CD1c-positive myeloid dendritic cell (primary cell): ENCODE results near the gene HRAS.

Experiments
- DNase-seq: peaks from one replicate; pipeline ENCODE4 v3.0.0-alpha.2; 2016; ENCODE audit errors: extremely low spot score

HRAS gene

GRCh38 chr11:496834-497564, 38.4 kb downstream of the HRAS start:
- no peak for DNase-seq

- no peak for DNase-seq
Measured at GRCh38 chr11:495537-495931, 39.8 kb downstream of the HRAS start.

- no peak for DNase-seq
Measured at GRCh38 chr11:494761-495536, 40.4 kb downstream of the HRAS start.

- no peak for DNase-seq
Measured at GRCh38 chr11:492427-493226, 42.7 kb downstream of the HRAS start.

- DNase-seq: no peak
Measured at GRCh38 chr11:491358-491757, 44.0 kb downstream of the HRAS start.

GRCh38 chr11:490930-491260, 44.5 kb downstream of the HRAS start:
- DNase-seq: no peak

GRCh38 chr11:490186-490929, 45.0 kb downstream of the HRAS start:
- no peak for DNase-seq

GRCh38 chr11:489610-490185, 45.7 kb downstream of the HRAS start:
- DNase-seq: no peak

GRCh38 chr11:488992-489391, 46.4 kb downstream of the HRAS start:
- DNase-seq: no peak

- no peak for DNase-seq
Measured at GRCh38 chr11:488579-488978, 46.8 kb downstream of the HRAS start.

GRCh38 chr11:488062-488461, 47.3 kb downstream of the HRAS start:
- DNase-seq: no peak

GRCh38 chr11:487571-488021, 47.8 kb downstream of the HRAS start:
- DNase-seq: no peak

GRCh38 chr11:486189-486588, 49.2 kb downstream of the HRAS start:
- no peak for DNase-seq

GRCh38 chr11:484616-485015, 50.8 kb downstream of the HRAS start:
- DNase-seq: no peak
